Body of pancreas (tissue), 4 donors: ENCODE data around the gene MYO1H. TPM values are rescaled to one million over a fixed set of nuclear protein-coding genes. Genes with fewer than 3 reads are reported as not detected.
A peak's percentile ranks its signal among the peaks of the same experiment; 100 is the strongest.
"Not testable (repeated sequence)": the region's sequence is repeated elsewhere in the genome, so short reads cannot be mapped to it uniquely, and the experiment has no call there.

Experiments used
- ATAC-seq: fragments of 150-250 bp; one replicate; pipeline ENCODE4 v1.9.1; 2016
- DNase-seq, 4 donors: peaks; one replicate each; pipeline ENCODE4 v3.0.0-alpha.2; 2019
- H3K27ac ChIP-seq, 4 donors: fragments of 200-600 bp; sonication (generic); 1 replicate in 3 of 4; 2 replicates in 1 of 4; pipeline versions ENCODE4 v1.5.1 to v1.6.1; 2016 to 2019; ENCODE audit warnings: mild to moderate bottlenecking in 1 of 4, mixed read lengths in 1 of 4, moderate library complexity in 1 of 4
- H3K27me3 ChIP-seq, 2 donors: fragments of 200-600 bp; sonication (generic); one replicate each; pipeline ENCODE4 v1.6.0; 2016; ENCODE audit warnings: mild to moderate bottlenecking in 1 of 2
- H3K36me3 ChIP-seq, 2 donors: fragments of 200-600 bp; sonication (generic); replicated peaks in 1 of 2; 2 replicates each; pipeline ENCODE4 v1.5.1; 2016; ENCODE audit warnings: low read depth in 2 of 2; ENCODE audit not compliant: insufficient read depth in 1 of 2
- H3K4me1 ChIP-seq: fragments of 200-600 bp; sonication (generic); one replicate; pipeline ENCODE4 v1.6.0; 2016
- H3K4me3 ChIP-seq, 2 donors: fragments of 200-600 bp; sonication (generic); 1 replicate in 1 of 2; 2 replicates in 1 of 2; pipeline ENCODE4 v1.5.1; 2016 to 2019
- H3K9me3 ChIP-seq, 3 donors: fragments of 200-600 bp; sonication (generic); 1 replicate in 2 of 3; 2 replicates in 1 of 3; pipeline ENCODE4 v1.5.1; 2016
- CTCF ChIP-seq, 7 experiments: fragments of 450-650 bp in 4 of 7; fragments of 200-600 bp in 3 of 7; sonication (generic) in 3 of 7; IDR thresholded peaks; one replicate each; pipeline ENCODE4 v1.5.1; 2016 to 2019; ENCODE audit warnings: antibody characterized with exemption in 7 of 7
- POLR2A ChIP-seq, 3 donors: fragments of 450-650 bp; IDR thresholded peaks; one replicate each; pipeline ENCODE4 v1.6.1; 2016; ENCODE audit warnings: antibody characterized with exemption in 3 of 3, mild to moderate bottlenecking in 2 of 3
- WGBS, 2 donors: methylation state at CpG; one replicate each; pipeline ENCODE4 v1.1.5; 2017; 5-methylcytosine and 5-hydroxymethylcytosine counted together
- intact Hi-C: fragments of 100-400 bp; cut with DNase I; formaldehyde crosslinking; loops from one replicate; pipeline ENCODE4 v1.15.1; 2023
- total RNA-seq, 2 donors: library from RNA; depleted of rRNA; stranded (reverse); fragments of >200 nt; gene quantifications; one replicate each; pipeline ENCODE4 v1.1.0, GENCODE V29; 2016

Gene MYO1H
- total RNA-seq, 2 donors from 2014 or later: not detected

- WGBS, 2 donors: 52 to 60% methylated on average over 4 of the region's 4 CpGs
- H3K4me3 ChIP-seq: no peak overlapping the region
- TF ChIP-seq POLR2A (IDR thresholded peaks at IDR 0.05) (no peak), CTCF (IDR thresholded peaks at IDR 0.05) (no peak)
Observed at GRCh38 chr12:109389146-109389545, 41.4 kb downstream of the MYO1H start.

GRCh38 chr12:109393437-109394345, 46.0 kb downstream of the MYO1H start:
- intact Hi-C loops: no loop called here
- Histone ChIP-seq H3K27me3 (no peaks in the 10 kb centered on the region), H3K4me1 (no peaks in the 10 kb centered on the region), H3K27ac (no peak overlapping the region), H3K36me3 (no peaks in the 10 kb centered on the region), H3K9me3 (no peaks in the 10 kb centered on the region), H3K4me3 (no peak overlapping the region)
- 31 to 32% methylated on average over 8 of the region's 8 CpGs for WGBS, 2 donors
- ATAC-seq (peak; percentile 33), DNase-seq (peak; percentile 43 to 56 (median 47))
- TF ChIP-seq CTCF (IDR thresholded peaks at IDR 0.05) (peak; percentile 63 to 81 (median 69)), POLR2A (IDR thresholded peaks at IDR 0.05) (no peak)

More at GRCh38 chr12:109389146-109389545, 41.4 kb downstream of the MYO1H start:
- H3K9me3 ChIP-seq: no peaks in the 10 kb centered on the region
- H3K27me3 ChIP-seq: no peaks in the 10 kb centered on the region
- DNase-seq (no peak), ATAC-seq (no peak)
- H3K27ac ChIP-seq: no peak overlapping the region
- H3K36me3 ChIP-seq: no peaks in the 10 kb centered on the region
- peaks cover 3% of the 10 kb centered on the region for H3K4me1 ChIP-seq
- intact Hi-C loops: loop anchor here (10.0 kb wide), 1 partner anchor 114 kb away; no protein-coding TSS in a partner anchor

- DNase-seq: no peak
- no peaks in the 10 kb centered on the region for H3K36me3 ChIP-seq
- H3K4me1 ChIP-seq: no peaks in the 10 kb centered on the region
- intact Hi-C loops: no loop called here
- no peak overlapping the region for H3K27ac ChIP-seq
- ATAC-seq: no peak
- TF ChIP-seq CTCF (IDR thresholded peaks at IDR 0.05) (no peak), POLR2A (IDR thresholded peaks at IDR 0.05) (no peak)
- WGBS, 2 donors: 75 to 77% methylated on average over 5 of the region's 5 CpGs
- H3K4me3 ChIP-seq: no peak overlapping the region
- no peaks in the 10 kb centered on the region for H3K27me3 ChIP-seq
- H3K9me3 ChIP-seq: no peaks in the 10 kb centered on the region
Observed at GRCh38 chr12:109394891-109395290, 47.2 kb downstream of the MYO1H start.

GRCh38 chr12:109404841-109405240, 57.1 kb downstream of the MYO1H start:
- H3K36me3 ChIP-seq, H3K9me3 ChIP-seq, H3K27me3 ChIP-seq, intact Hi-C loops, H3K4me3 ChIP-seq, ATAC-seq, H3K27ac ChIP-seq, DNase-seq, H3K4me1 ChIP-seq: not testable (repeated sequence)
- 92 to 94% methylated on average over 2 of the region's 2 CpGs for WGBS, 2 donors

GRCh38 chr12:109406147-109406546, 58.4 kb downstream of the MYO1H start:
- H3K4me1 ChIP-seq, H3K27ac ChIP-seq, H3K4me3 ChIP-seq, ATAC-seq, intact Hi-C loops, H3K36me3 ChIP-seq, H3K27me3 ChIP-seq, DNase-seq, H3K9me3 ChIP-seq: not testable (repeated sequence)
- 86 to 90% methylated on average over 3 to 4 of the region's 4 CpGs for WGBS, 2 donors
